Mesenteric fat pad (tissue), 1 donor: Measurements from ENCODE around the gene ECT2L. TPM values are rescaled to one million over a fixed set of nuclear protein-coding genes. Genes with fewer than 3 reads are reported as not detected.
"Not testable (repeated sequence)": the region's sequence is repeated elsewhere in the genome, so short reads cannot be mapped to it uniquely, and the experiment has no call there.

Experiments
- DNase-seq: peaks from one replicate; pipeline ENCODE4 v3.0.0-alpha.2; 2020; ENCODE audit warnings: low spot score
- total RNA-seq: library from RNA; stranded (reverse); fragmentation: NEBNext Ultra II Directional; extraction: Animal tissue kit (Norgen Biotek cat#: 25700); gene quantifications from one replicate; pipeline ENCODE4 v1.2.1, GENCODE V29; 2021
- donor health status: DM: yes; HTN: yes; CAD: no.

ECT2L gene
- total RNA-seq, 1 donor from 2014 or later = not detected

DNA sequence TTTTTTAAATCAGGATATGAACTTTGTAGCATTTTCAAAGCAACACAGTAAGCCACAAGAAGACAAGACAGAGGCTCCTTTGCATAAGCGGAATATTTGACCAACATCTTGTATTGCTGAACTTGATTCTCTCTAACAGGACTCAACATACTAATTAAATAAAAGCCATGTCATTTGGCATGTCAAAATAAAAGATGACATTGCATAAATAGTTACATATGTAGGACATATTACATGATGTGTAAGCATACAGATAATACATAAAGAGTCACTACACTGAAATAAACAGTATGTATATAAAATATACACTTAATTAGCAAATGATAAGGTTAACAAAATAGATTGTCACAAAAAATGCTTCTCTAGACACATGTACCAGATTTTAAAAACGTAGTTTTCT is 129.9 kb downstream of the ECT2L start:
- no peak for DNase-seq

DNA sequence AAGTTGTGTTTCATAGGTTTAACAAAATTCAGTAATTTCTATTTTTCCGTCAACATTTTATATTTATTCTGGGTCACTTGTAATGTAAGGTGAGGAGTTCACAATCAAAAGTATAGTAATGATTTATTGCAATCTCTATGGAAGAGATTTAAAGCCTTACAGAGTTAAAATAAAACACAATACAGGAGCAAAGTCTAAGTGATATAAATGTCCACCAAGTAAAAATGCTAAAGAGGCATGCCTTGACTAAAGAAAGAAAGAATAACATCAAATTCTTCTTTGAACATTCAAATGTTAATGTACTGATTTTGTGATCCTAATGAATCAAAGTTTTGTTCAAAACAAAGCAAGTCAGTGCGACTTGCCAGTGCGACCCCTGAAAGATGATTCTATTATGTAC is 130.7 kb downstream of the ECT2L start:
- DNase-seq = no peak

- no peak for DNase-seq
These were observed 135.8 kb downstream of the ECT2L start for GRCh38 chr6:138931660-138932059.

- DNase-seq = not testable (repeated sequence)
These were observed 141.0 kb downstream of the ECT2L start for GRCh38 chr6:138936873-138937272.

- no peak for DNase-seq
These were observed 147.3 kb downstream of the ECT2L start for GRCh38 chr6:138943089-138943625.

- DNase-seq = no peak
These were observed 148.5 kb downstream of the ECT2L start for GRCh38 chr6:138944412-138944811.

GRCh38 chr6:138945354-138945753 is 149.5 kb downstream of the ECT2L start:
- DNase-seq = no peak

DNA sequence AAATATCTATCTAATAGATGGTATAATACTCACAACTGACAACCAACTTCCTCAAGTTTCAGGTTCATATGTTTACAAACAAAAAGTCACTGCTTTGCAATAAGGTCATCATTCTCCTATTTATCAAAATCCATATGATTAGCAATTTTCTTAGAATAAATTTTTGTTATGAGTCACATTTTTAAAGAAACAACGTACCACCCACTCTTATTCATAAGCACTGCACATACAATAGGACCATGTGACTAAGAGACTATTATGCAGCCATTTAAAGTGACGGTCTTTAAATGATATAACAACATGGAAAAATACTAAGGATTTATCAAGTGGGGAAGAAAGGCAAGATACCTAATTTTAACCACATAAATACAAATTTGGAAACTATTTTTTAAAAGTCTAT is 152.1 kb downstream of the ECT2L start:
- DNase-seq = no peak

GRCh38 chr6:138948546-138949179 is 152.8 kb downstream of the ECT2L start:
- no peak for DNase-seq

- DNase-seq = no peak
These were observed 157.6 kb downstream of the ECT2L start for GRCh38 chr6:138953451-138953850.

Other genes with a start within 250 kb of the ECT2L start
- 9.1 TPM for gene CCDC28A, start 22.3 kb upstream of the ECT2L start, total RNA-seq
- gene REPS1, start 192.2 kb downstream of the ECT2L start, total RNA-seq = 34.5 TPM
- gene ABRACL, start 232.7 kb downstream of the ECT2L start, total RNA-seq = 23.8 TPM